AG04449 (cell line): Measurements from ENCODE around the gene MSRB1.
"Not testable (repeated sequence)": the region's sequence is repeated elsewhere in the genome, so short reads cannot be mapped to it uniquely, and the experiment has no call there.

Experiments used
- CTCF ChIA-PET: fragments of 350-600 bp; formaldehyde crosslinking; extraction: SDS; loops from one replicate; lab custom pipeline; 2021; ENCODE audit warnings: antibody characterized with exemption; lab: Yijun Ruan, JAX
- POLR2A ChIA-PET: fragments of 400-600, 350-600 bp; formaldehyde crosslinking; extraction: SDS; loops from one replicate; lab custom pipeline; 2020; ENCODE audit warnings: antibody characterized with exemption, inconsistent platforms; lab: Yijun Ruan, JAX
- DNase-seq: peaks from one replicate; pipeline ENCODE4 v3.0.0-alpha.2; 2010; ENCODE audit warnings: low read depth, low spot score
- H3K4me3 ChIP-seq: 2 replicates; pipeline ENCODE4 v1.5.1; 2011; ENCODE audit warnings: low read depth, mild to moderate bottlenecking, control low read depth, low read length
- TF ChIP-seq, protein P1 (sequence below): IDR thresholded peaks from one replicate; pipeline ENCODE4 v1.5.1; 2011; ENCODE audit warnings: mild to moderate bottlenecking, moderate library complexity, low read length, control low read depth, inconsistent platforms; ENCODE audit not compliant: insufficient read depth; ENCODE audit errors: missing control alignments

MSRB1 gene

DNA sequence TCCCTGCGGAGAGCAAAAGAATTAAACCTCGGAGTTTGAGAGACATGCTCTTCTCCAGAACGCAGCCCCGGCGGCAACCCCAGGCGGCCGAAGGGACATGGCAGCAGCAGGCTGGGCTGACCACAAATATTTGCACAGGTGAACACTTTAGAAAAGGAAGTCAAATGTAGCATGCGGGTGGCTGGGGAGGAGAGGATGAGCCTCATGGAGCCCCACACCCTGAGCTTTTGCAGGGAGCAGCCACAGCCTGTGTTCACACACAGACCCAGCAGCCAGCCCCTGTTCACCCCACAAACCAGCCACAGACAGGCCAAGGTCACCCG is 42.6 kb downstream of the MSRB1 start:
- TF ChIP-seq, protein P1, sequence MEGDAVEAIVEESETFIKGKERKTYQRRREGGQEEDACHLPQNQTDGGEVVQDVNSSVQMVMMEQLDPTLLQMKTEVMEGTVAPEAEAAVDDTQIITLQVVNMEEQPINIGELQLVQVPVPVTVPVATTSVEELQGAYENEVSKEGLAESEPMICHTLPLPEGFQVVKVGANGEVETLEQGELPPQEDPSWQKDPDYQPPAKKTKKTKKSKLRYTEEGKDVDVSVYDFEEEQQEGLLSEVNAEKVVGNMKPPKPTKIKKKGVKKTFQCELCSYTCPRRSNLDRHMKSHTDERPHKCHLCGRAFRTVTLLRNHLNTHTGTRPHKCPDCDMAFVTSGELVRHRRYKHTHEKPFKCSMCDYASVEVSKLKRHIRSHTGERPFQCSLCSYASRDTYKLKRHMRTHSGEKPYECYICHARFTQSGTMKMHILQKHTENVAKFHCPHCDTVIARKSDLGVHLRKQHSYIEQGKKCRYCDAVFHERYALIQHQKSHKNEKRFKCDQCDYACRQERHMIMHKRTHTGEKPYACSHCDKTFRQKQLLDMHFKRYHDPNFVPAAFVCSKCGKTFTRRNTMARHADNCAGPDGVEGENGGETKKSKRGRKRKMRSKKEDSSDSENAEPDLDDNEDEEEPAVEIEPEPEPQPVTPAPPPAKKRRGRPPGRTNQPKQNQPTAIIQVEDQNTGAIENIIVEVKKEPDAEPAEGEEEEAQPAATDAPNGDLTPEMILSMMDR: no peak
- no peak overlapping the region for H3K4me3 ChIP-seq
- DNase-seq: no peak
- CTCF ChIA-PET: interaction anchor here (1.0 kb wide), 1 partner anchor 29 kb away, joined by 3 read pairs; no protein-coding TSS in a partner anchor
- POLR2A ChIA-PET: no interaction called here

DNA sequence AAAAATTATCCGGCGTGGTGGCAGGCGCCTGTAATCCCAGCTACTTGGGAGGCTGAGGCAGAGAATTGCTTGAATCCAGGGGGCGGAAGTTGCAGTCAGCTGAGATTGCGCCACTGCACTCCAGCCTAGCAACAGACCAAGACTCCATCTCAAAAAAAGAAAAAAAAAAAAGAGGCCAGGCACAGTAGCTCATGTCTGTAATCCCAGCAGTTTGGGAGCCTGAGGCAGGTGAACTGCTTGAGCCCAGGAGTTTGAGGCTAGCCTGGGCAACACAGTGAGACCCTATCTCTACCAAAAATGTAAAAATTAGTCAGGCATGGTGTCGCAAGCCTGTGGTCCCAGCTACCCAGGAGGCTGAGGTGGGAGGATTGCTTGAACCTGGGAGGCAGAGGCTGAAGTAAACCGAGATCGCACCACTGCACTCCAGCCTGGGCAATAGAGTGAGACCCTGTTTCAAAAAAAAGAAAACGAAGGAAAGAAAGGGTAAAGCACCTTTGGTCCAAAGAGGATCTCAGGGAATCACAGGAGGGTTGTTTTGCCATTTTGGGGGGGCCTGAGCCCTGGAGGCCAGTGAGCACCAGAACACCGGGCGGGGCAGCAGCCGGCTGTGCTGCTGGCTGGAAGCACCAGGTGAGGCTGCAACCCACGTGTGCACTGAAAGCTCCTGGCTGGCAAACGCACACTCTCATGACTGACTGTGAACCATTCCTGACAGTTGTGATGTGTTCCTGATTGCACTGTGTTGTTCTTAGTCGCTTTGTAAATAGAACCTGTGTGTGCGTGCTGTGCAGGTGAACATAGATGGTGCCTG is 43.2 kb downstream of the MSRB1 start:
- DNase-seq: no peak
- H3K4me3 ChIP-seq: no peak overlapping the region
- ChIA-PET CTCF (interaction anchor here (1.0 kb wide), 1 partner anchor 30 kb away, joined by 3 read pairs; no protein-coding TSS in a partner anchor), POLR2A (no interaction called here)
- TF ChIP-seq, protein P1: no peak

DNA sequence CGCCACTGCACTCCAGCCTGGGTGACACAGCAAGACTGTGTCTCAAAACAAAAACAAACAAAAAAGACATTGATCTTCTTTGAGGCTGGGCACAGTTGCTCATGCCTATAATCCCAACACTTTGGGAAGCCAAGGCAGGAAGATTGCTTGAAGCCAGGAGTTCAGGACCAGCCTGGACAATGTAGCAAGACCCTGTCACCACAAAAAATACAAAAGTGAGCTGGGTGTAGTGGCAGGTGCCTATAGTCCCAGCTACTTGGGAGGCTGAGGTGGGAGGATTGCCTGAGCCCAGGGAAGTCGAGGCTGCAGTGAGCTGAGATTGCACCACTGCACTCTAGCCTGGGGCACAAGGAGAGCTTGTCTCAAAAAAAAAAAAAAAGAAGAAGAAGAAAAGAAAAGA is 45.3 kb downstream of the MSRB1 start:
- POLR2A ChIA-PET: interaction anchor here (1.0 kb wide), 1 partner anchor 258 kb away, joined by 3 read pairs; the partner anchor contains the start of gene TRAF7
- not testable (repeated sequence) for DNase-seq, H3K4me3 ChIP-seq
- CTCF ChIA-PET: interaction anchor here (1.1 kb wide), 1 partner anchor 31 kb away, joined by 3 read pairs; no protein-coding TSS in a partner anchor

DNA sequence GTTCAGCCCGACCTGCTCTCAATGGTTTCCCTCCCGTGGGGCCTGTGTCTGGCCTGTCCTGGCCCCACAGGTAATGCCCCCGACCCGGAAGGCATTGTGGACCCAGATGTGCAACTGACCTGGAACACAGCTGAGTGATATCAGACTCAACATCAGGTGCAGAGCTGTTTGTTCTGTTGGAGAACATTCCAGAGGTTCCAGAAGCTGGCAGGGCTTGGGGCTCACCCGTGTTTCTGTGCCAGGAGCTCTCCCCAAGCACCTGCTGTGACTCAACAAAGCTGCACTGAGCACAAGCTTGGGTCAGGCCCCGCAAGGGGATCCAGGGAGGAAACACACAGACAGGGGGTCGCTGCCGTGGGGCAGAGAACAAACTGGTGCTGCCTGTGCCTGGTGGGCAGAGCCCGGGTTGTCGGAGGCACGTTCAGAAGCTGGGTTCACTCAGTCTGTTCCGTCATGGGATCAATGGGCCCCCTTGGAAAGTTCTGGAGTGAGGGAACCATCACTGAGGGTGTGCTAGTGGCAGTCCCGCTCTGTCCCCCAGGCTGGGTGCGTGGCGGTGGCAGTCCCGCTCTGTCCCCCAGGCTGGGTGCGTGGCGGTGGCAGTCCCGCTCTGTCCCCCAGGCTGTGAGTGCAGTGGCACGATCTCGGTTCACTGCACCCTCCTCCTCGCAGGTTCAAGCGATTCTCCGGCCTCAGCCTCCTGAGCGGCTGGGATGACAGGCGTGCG is 46.9 kb downstream of the MSRB1 start:
- no peak overlapping the region for H3K4me3 ChIP-seq
- TF ChIP-seq, protein P1: no peak
- ChIA-PET CTCF (no interaction called here), POLR2A (interaction anchor here (0.9 kb wide), 1 partner anchor 69 kb away, joined by 3 read pairs; the partner anchor contains the start of gene RPS2)
- DNase-seq: no peak

DNA sequence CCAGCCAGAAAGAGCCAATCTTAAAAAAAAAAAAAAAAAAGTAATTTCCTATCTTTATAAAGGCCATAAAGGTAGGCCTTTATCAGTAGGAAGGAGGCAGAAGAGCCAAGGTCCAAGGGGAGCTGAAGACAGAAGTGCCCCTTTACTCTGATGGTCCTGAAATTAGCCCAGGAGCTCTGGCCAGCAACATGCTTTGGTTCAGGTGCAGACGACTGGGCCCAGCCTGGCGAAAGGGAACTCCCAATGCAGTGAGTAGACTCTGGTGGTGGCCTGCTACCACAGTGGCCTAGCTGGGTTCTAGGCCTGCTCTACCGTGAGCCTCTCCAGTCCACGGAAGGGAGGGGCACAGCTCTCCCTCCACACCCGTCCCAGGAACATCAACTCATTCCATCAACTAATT is 47.9 kb downstream of the MSRB1 start:
- H3K4me3 ChIP-seq: no peak overlapping the region
- CTCF ChIA-PET: no interaction called here
- TF ChIP-seq, protein P1: no peak
- DNase-seq: no peak
- POLR2A ChIA-PET: interaction anchor here (0.5 kb wide), 1 partner anchor 46 kb away, joined by 3 read pairs; no protein-coding TSS in a partner anchor

DNA sequence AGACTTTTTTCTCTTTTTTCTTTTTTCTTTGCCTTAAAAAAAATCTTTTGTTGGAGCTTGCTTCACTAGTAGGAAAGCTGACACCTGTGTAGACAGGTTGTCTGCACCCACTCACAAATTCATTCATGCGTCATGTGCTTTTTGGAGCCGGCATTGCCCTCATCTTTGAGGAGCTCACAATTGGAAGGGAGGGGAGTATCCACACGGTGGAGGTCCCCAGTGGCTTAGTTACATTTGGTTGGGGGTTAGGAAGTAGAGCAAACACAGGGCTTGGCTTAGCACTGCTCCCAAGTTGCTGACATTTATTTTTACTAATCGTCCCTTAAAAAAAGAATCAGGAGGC is 52.3 kb downstream of the MSRB1 start:
- ChIA-PET POLR2A (no interaction called here), CTCF (interaction anchor here (1.2 to 2.5 kb wide), 2 partner anchors 11 to 13 kb away, joined by 3 to 7 read pairs; no protein-coding TSS in a partner anchor)
- no peak for DNase-seq
- TF ChIP-seq, protein P1: no peak
- H3K4me3 ChIP-seq: no peak overlapping the region
